Bone marrow (tissue), 2 donors: ENCODE measurements around the gene HSPA8.
A peak's percentile ranks its signal among the peaks of the same experiment; 100 is the strongest.
"Not testable (repeated sequence)": the region's sequence is repeated elsewhere in the genome, so short reads cannot be mapped to it uniquely, and the experiment has no call there.

ENCODE experiments used
- DNase-seq, 2 donors: peaks; one replicate each; lab custom pipeline; 2025; lab: John Stamatoyannopoulos, UW

Gene HSPA8

DNA sequence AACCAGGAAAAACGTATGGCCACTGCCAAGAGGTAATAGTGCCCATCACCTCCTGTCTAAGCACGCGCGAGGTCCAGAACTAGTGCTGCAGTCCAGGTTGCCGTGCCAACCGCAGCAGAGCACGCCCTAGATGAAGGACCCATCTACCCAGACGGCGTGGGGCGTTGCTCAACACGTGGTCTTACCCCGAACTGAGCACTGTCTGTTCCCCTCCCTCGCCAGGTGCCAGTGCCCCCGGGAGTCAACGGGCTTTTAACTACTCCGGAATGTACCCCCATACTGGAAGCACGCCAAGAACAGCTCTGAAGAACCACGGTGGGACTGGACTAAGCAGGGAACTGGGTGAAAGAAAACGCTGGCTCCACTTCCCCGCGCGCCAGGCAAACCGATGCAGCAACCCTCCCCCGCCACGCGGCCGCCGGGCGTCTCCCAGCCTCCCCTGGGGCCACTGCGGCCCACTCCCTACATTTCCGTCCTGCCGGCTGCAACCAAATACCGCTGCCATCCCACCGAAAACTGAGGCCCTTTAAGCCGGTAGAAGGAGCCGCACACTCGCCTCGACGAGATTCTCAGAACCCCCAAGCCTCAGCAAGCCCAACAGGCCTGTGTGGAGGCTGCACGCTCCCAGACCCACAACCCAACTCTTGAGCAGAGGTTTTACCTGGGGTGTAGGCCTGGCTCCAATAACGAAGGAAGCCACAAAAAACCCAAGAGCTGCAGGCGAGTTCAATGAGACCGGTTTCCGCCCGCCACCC is at the start of gene HSPA8:
Gene HSPA8, minus strand, starts transcription at position 734 of the 755 bp plus-strand sequence. CDS start 812 bp downstream, outside the sequence.
- DNase-seq: peak in 1 of 2 donors; percentile 68

DNA sequence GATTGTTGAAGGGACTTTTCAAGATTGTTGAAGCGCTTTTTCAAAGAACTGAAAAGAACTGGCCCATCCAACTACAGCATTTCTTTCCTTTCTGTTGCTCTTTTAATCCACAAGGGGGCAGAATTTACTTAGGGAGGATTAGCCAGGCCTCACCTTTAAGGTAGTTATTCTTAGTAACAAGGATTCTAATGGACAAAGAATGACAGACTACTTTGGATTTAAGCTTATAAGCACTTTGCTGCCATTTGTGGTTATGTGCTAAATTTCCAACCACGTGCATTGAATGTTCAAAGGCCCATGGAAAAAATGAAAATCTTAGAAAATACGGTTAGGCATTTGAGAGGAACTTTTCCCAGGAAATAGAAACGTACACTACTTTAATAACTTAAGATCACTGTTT is 49.5 kb upstream of the HSPA8 start:
- DNase-seq: peak in 1 of 2 donors; percentile 2

DNA sequence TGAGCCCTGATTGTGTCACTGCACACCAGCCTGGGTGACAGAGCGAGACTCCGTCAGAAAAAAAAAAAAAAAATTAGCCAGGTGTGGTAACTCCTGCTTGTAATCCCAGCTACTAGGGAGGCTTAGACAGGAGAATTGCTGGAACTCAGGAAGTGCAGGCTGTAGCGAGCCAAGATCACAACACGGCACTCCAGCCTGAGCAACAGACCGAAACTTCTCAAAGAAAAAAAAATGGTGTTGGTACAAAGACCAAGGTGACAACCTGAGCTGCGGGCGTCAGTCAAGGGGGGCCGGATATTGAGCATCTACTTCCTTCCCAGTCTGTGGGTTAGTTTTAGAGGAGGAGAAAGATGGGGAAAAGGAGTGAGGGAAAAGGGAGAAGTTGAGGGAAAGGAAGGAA is 48.5 kb upstream of the HSPA8 start:
- no peak for DNase-seq

DNA sequence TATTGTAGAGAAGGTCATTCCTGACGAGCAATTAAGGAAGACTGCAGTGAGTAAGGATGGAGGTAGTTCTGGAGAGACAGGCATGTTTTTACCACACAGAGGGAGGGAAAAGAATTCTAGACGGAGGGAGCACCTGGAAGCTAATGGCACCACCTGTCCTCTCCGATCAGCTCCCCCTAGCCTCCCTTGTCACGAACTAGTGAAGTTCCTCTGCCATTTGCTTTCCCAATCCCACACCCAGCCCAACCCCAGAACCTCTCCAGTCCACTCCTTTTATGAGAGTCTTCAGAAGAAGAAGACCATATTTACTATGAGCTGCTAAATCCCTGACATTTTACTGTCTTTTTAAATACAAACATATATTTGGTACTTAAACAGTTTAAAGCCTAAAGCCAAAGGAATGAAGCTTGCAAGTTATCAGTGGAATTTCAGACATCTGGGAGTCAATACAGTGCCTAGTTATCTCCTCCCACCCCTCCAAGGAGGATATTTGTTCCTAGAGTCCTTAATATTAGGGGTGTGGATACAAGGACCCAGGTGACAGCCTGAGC is 46.1 kb upstream of the HSPA8 start:
- DNase-seq: no peak

DNA sequence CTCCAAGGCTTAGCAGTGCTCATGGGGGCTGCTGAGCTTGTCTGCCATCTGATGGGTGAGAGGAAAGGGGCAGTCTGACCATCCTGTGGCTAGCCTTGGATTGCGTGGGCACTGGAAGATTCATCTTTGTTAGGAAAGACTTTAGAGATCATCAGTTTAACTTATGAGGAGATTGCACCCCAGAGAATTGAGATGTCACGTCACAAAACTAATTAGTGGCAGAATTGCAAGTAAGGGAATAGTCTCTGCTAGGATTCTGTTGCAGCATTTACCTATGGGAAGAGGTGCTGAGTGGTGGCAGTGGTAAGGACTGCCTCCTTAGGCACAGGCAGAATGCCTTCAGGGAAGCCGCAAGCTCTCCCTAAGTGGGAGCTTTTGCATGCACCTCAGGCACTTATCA is 42.8 kb upstream of the HSPA8 start:
- DNase-seq: no peak

DNA sequence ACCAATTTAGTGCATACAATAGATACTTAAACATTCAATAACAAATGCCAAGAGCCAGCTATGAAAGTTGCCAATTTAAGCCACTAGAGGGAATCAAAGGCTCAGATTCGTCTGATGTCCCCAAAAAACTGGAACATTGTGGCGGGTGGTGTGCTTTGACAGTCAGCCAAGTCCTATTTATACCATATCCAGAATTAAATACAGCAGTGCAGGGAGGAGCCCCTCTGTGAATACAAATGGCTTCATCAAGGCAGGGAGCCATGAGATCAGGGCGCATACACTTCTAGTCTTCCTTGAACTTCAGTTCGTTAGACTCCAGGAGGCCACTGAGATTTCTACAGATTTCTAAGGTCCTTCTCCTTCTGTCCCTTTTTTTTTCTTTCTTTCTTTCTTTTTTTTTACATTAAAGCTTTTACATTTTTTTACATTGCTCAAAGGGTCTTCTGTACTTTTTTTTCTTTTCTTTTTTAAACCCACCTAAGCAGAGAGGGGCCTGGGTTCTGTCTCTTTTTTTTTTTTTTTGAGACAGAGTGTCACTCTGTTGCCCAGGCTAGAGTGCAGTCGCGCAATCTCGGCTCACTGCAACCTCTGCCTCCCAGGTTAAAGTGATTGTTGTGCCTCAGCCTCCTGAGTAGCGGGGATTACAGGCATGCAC is 41.5 kb upstream of the HSPA8 start:
- peak in 1 of 2 donors; percentile 37 for DNase-seq

DNA sequence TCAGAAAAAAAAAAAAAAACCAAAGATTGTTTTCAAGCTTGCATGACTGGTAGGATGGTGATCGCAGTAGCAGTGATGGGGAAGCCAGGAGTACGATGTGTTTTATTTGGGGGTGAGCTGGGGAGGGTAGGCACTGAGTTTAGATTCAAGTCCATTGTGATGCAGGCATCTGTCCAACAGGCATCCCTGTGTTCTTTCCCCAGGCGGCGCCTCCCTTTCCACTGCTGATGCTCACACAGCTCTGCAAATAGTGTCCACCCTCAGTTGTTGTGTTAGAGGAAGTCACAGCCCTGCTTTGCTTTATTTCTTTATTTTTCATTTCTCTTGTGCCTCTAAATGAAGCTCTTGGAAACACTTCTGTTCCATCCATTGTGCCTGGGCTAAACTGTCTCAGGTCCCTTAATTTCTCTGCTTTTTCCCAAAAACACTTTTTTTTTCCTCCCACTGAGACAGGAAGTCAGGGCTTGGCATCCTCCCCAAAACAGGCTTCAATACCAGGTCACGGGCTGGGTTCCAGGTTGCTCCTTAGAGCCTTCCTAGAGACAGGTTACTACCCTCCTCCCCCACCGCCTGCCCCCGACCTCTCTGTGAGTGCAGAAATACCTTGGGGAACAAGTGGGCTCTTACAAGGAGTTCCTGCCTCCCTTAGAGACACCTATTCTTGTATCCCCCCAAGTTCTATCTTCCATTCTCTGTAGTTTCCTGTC is 38.6 kb upstream of the HSPA8 start:
- no peak for DNase-seq

DNA sequence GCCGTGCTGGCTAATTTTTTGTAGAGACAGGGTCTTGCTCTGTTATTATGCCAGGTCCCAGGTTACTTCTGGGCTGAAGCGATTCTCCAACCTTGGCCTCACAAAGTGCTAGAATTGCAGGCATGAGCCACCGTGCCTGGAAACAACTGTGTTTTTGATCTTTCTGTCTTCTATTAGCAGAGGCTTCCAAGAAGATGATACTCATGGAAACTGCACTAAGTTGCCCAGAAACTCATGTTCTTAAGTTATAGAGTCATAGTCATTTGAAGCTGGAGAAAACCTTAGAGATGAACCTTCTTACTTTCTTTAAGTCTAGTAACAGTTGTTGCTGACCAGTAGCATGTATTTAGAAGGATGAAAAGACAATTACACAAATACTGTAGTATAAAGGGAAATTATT is 37.1 kb upstream of the HSPA8 start:
- no peak for DNase-seq

DNA sequence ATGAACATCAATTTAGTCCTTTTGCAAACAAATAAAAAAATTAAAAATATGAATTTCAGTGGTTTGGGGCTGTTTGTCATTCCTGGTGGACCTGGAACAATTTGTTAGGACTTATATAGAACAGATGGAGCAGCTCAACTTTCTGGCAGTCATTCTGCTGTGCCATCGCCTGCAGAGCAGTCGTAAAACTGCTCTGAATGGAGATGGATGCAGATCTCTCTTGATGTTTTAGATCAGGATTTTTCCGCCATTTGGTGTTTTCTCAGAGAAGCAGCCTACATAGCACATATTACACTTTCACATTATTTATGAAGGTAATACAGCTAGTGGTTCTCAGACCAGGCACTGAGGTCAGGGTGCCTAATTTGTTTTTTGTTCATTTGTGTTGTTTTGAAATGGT is 31.8 kb upstream of the HSPA8 start:
- no peak for DNase-seq

DNA sequence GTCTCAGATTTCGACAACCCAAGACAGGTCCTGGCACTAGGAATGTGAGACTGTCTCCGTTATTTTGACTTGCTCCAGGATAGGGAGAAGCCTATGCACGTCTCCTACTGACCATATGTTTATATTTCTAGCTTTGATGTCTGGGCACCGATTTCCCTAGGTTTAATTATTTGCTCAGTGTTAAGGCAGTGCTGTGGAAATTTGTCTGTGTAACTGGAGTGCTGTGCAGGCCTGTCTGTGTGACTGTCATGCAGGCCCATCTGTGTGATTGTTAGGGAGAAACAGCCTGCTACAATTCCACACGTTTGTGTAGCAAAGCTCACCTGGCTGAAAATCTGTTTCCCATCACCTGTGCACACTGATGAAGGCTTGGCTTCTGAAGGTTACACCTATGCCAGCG is 29.6 kb upstream of the HSPA8 start:
- DNase-seq: no peak

DNA sequence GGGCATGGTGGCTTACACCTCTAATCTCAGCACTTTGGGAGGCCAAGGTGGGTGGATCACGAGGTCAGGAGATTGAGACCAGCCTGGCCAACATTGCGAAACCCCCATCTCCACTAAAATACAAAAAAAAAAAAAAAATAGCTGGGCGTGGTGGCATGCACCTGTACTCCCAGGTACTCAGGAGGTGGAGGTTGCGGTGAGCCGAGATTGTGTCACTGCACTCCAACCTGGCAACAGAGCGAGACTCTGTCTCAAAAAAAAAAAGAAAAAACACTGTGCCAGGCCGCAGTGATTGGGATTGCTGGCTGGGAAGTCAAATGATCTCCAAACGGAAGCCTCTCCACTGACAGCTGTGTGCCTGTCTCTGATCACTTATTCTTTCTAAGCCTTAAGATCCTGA is 28.2 kb upstream of the HSPA8 start:
- DNase-seq: not testable (repeated sequence)

DNA sequence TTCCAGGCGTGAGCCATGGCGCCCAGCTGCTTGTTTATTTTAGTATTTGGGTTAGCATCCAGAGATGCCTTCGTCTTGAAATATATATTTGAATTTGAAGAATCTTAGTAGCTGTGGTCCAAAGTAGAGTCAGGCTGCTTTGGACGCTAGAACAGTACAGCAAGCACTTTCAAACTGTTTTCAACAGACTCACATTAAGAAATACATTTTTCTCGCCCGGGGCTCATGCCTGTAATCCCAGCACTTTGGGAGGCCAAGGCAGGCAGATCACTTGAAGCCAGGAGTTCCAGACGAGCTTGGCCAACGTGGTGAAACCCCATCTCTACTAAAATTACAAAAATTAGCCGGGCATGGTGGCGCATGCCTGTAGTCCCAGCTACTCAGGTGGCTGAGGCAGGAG is 27.0 kb upstream of the HSPA8 start:
- DNase-seq: not testable (repeated sequence)

DNA sequence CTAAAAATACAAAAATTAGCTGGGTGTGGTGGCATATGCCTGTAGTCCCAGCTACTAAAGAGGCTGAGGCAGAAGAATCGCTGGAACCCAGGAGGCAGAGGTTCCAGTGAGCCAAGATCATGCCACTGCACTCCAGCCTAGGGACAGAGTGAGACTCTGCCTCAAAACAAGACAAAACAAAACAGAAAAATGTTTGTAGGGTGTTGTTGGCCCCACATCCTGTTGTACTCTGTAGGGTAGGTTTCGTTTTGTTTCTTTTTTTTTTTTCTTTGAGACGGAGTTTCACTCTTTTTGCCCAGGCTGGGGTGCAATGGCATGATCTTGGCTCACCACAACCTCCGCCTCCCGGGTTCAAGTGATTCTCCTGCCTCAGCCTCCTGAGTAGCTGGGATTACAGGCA is 25.7 kb upstream of the HSPA8 start:
- DNase-seq: not testable (repeated sequence)

DNA sequence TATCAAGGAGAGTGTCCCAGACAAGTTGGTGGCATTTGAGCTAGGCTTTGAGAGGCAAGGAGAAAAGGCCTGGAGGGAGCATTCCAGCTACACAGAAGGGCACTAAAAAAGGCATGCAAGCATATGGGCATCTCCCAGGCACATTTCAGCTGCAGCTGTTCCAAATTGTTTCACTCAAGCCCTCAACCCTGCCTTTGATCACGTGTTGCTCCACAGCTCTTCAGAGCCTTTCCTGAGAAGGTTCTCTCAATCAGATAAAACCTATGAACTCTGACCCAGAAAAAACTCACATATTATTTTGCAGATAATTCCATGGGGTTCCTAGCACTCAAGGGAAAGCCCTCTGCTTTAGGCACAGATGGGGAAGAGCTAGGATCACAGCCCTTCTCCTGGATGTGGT is 24.4 kb upstream of the HSPA8 start:
- no peak for DNase-seq

DNA sequence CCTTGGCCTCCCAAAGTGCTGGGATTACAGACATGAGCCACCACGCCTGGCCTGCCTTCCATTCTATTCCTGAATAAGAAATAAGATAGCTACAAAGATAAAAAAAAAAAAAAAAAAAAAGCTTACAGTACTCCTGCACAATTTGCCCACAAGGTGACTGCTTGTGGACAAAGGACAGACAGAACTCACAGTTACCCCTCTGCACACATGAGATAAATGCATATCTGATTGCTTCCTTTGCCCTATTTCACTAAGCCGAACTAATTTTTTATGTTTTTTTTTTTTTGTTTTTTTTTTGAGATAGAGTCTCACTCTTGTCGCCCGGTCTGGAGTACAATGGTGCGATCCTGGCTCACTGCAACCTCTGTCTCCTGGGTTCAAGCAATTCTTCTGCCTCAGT is 23.6 kb upstream of the HSPA8 start:
- no peak for DNase-seq

DNA sequence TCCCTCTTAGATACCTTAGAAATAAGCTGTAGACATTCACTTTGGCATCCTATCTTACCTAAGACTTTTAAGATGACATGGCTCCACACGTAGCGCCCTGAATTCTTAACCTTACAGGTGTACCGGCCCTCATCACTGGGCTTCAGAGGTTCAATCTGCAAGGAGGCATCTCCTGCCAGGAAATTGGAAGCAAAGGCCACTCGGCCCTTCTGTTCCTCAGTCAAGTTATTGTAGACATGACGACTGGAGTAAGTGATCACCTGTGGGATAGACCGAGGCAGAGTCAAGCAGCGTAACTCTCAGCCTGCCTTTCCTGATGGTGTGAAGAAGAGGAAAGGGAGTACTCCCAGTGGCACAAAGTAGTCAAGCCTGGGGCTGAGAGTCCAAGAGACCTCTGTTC is 22.5 kb upstream of the HSPA8 start:
- DNase-seq: no peak

DNA sequence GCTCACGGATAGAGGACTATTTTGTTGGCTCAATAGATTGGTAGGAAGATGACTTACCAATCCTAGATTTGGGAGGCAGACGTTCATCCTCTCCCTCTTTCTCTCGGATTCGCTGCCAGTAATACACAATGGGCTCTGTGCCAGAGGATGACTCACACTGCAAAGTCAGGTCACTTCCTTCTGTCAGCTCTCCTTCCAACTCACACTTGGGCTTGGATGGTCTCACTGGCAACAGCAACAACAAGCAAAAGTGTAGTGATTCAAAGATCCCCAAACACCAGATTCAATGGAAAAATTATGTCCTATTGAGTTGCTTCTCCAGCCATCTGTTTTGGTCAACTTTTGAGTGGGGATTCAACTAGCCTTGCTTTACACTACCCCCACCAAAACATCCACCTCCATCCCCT is 21.7 kb upstream of the HSPA8 start:
- peak; percentile 19 to 49 for DNase-seq

DNA sequence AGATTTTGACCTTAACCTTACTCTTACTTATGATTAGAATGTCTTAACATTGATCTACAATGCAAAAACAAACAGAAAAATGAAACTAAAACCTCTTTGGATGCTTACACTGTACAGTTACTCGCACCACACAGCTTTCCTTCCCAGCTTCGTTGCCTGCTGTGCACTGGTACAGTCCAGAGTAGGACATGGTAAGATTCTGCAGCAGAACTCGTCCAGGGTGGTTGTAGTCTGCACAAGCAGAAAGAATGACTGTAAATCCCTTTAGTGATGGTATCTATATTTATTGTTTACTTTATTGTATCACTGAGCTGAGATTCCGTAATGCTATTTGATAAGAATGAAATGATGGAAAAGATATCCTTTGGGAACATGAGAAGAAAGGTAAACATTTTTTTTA is 21.0 kb upstream of the HSPA8 start:
- no peak for DNase-seq

DNA sequence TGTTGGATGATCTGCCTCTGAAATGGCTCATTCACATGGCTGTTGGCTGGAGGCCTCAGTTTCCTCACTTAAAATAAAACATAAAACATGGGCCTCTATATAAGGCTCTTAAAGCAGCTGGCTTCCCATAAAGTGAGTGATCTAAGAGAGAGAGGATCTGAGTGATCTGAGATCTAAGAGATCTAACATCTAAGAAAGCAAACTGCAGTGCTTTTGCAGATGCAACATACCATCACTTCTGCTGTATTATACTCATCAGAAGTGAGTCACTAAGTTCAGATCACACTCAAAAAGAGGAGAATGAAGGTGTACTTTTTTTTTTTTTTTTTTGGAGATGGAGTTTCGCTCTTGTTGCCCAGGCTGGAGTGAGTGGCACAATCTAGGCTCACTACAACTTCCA is 18.1 kb upstream of the HSPA8 start:
- no peak for DNase-seq

DNA sequence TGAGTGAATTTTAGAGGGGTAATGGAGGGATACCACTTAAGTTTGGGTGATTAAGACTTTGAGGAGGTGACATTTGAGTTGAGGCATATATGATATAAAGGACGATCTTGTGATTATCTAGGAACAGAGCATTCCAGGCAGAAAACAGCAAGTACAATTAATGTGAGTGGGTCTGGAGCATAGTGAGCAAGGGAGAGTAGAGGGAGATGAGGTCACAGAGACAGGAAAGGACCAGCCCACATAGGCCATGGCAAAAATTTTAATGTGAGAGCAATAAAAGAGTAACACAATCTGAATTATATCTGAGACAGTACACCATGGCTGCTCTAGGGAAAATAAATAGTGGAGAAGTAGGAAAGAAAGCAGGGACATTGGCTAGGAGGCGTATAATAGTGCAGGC is 14.5 kb upstream of the HSPA8 start:
- DNase-seq: no peak

DNA sequence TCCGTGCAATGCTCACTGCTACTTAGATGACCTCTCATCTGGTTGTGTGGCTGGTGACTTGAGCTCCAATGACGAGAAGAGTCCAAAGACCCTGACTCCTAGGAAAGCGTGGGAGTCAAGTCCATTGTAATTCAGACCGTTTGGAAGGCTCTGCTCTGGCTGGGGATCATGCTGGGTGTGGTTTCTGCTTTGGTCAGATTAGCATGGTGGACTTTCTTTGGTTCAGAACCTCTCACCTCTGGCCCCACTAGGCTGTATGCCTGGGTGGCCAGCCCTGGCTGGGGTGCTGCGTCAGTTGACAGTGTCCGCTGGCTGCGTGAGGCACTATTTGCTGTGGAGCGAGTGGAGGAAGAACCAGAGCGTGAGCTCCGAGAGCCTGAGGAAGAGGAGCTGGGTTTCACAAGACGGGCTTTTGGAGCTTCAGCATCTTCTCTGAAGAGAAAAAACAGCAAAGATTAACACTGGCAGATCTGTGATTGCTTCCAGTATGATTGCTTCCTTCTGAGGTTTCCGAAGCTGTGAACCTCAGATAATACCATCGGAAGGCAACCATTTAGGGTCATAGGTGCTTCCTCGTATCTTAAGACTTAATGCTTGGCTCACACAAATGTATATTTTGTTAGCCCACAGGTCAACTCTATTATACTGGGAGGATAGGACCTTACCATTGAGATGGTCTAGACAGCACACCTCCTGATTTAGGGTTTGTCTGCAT is 11.6 kb upstream of the HSPA8 start:
- no peak for DNase-seq

DNA sequence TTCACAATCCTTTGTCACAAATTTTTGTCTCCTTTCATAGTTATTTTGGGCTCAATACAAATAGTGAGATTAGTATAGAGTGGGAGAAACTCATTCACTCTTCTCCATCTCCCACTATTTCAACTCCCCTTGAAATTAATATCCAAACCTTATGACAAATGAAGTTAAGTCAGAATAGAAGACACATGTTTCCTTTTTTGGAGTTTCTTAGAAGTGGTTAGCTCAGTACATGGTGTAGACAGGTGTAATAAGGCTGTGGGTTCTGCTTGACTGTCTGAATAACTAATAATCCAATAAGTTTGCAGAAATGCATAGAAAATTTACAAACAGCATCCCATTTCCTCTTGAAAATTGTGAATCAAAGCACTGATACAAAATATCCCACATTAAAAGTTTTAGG is 10.8 kb upstream of the HSPA8 start:
- DNase-seq: no peak
